HEK293 (cell line): ENCODE results near the gene STX1B.

Experiments used
- ZBTB1 ChIP-seq: fragments of 450-650 bp; formaldehyde crosslinking; IDR thresholded peaks from 2 replicates; pipeline ENCODE4 v1.5.1; 2016; ENCODE audit warnings: missing biosample characterization, missing genetic modification characterization
- ZNF416 ChIP-seq: fragments of 450-650 bp; formaldehyde crosslinking; IDR thresholded peaks from 2 replicates; pipeline ENCODE4 v1.5.1; 2016; ENCODE audit warnings: missing biosample characterization, missing genetic modification characterization
- ZSCAN5A ChIP-seq: fragments of 450-650 bp; formaldehyde crosslinking; IDR thresholded peaks from 2 replicates; pipeline ENCODE4 v1.5.1; 2016; ENCODE audit warnings: missing biosample characterization, missing genetic modification characterization

GRCh38 chr16:31001507-31002249, 8.8 kb downstream of the STX1B start:
- no peak for TF ChIP-seq ZSCAN5A
- TF ChIP-seq ZNF416: no peak
- no peak for TF ChIP-seq ZBTB1
